K562 (cell line): ENCODE results near the gene CMBL. TPM values are rescaled to one million over a fixed set of nuclear protein-coding genes. Genes with fewer than 3 reads are reported as not detected.

Experiments used
- CBX5 ChIP-seq: IDR thresholded peaks from 2 replicates; pipeline ENCODE4 v1.6.1; 2014; ENCODE audit warnings: low read depth, borderline replicate concordance
- DMBX1 ChIP-seq: fragments of 250-450 bp; sonication (Bioruptor Pico); IDR thresholded peaks from 2 replicates; pipeline ENCODE4 v1.8.0; 2022; ENCODE audit warnings: inconsistent platforms, mild to moderate bottlenecking, moderate library complexity, borderline replicate concordance
- ETS2 ChIP-seq: IDR thresholded peaks from 2 replicates; pipeline ENCODE4 v1.6.1; 2016; ENCODE audit warnings: borderline replicate concordance, missing genetic modification characterization, mild to moderate bottlenecking, moderate library complexity, missing compliant biosample characterization; ENCODE audit not compliant: poor library complexity, severe bottlenecking
- RFX7 ChIP-seq: fragments of 250-450 bp; sonication (Bioruptor Pico); IDR thresholded peaks from 2 replicates; pipeline ENCODE4 v1.5.1; 2021; ENCODE audit warnings: mild to moderate bottlenecking
- SMARCE1 ChIP-seq: fragments of 450-650 bp; IDR thresholded peaks from 2 replicates; pipeline ENCODE4 v1.7.1; 2016; ENCODE audit warnings: mild to moderate bottlenecking
- polyA plus RNA-seq, 8 experiments: library from polyadenylated mRNA; depleted of rRNA in 4 of 8; stranded (reverse) in 5 of 8; unstranded in 3 of 8; fragments of >200 nt; fragmentation: Nextera tagmentation in 2 of 8; fragmentation: Illumina TruSeq in 1 of 8; extraction: Ambion mirVana in 2 of 8; extraction: Trizol in 1 of 8; gene quantifications; 2 replicates each; pipeline versions ENCODE4 v1.2.1 to v1.2.3, GENCODE V29; 2011 to 2014; ENCODE audit warnings: inconsistent platforms in 1 of 8, missing spikeins in 1 of 8
- total RNA-seq, 7 experiments: library from RNA; depleted of rRNA in 6 of 7; stranded (reverse); fragments of >200 nt in 6 of 7; fragmentation: Illumina TruSeq in 2 of 7; extraction: Trizol in 2 of 7; gene quantifications; 2 replicates each; pipeline versions ENCODE4 v1.2.1 to v1.2.3, GENCODE V29; 2011 to 2021; ENCODE audit warnings: low replicate concordance in 1 of 7
- TF ChIP-seq, protein P1 (sequence below): fragments of 450-650 bp; IDR thresholded peaks from 2 replicates; pipeline ENCODE4 v1.6.1; 2016; ENCODE audit warnings: mild to moderate bottlenecking, moderate library complexity

CMBL gene
- total and polyA plus RNA-seq, 9 of the 15 experiments (the other 6 are each of a cell fraction or from before 2014, with no cell fraction given) = 22.6 to 192 (median 71.1) TPM

DNA sequence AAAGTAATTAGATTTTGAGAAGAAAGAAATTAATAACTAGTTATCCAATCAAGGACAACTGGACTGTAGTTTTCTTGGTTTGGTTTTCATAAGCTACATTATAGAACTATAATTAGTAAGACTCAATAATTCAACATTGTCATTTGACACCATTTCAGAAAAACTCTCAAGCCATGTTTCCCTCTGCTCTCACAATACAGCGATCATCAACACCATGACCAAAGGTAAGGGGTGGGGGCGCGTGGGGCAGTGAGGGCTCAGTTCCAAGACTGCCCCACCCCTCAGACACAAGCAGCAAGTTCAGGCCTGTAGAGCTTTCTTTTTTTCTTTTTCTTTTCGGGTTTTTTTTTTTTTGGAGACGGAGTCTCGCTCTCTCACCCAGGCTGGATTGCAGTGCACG is 6.4 kb downstream of the CMBL start (continued):
- TF ChIP-seq, protein P1, sequence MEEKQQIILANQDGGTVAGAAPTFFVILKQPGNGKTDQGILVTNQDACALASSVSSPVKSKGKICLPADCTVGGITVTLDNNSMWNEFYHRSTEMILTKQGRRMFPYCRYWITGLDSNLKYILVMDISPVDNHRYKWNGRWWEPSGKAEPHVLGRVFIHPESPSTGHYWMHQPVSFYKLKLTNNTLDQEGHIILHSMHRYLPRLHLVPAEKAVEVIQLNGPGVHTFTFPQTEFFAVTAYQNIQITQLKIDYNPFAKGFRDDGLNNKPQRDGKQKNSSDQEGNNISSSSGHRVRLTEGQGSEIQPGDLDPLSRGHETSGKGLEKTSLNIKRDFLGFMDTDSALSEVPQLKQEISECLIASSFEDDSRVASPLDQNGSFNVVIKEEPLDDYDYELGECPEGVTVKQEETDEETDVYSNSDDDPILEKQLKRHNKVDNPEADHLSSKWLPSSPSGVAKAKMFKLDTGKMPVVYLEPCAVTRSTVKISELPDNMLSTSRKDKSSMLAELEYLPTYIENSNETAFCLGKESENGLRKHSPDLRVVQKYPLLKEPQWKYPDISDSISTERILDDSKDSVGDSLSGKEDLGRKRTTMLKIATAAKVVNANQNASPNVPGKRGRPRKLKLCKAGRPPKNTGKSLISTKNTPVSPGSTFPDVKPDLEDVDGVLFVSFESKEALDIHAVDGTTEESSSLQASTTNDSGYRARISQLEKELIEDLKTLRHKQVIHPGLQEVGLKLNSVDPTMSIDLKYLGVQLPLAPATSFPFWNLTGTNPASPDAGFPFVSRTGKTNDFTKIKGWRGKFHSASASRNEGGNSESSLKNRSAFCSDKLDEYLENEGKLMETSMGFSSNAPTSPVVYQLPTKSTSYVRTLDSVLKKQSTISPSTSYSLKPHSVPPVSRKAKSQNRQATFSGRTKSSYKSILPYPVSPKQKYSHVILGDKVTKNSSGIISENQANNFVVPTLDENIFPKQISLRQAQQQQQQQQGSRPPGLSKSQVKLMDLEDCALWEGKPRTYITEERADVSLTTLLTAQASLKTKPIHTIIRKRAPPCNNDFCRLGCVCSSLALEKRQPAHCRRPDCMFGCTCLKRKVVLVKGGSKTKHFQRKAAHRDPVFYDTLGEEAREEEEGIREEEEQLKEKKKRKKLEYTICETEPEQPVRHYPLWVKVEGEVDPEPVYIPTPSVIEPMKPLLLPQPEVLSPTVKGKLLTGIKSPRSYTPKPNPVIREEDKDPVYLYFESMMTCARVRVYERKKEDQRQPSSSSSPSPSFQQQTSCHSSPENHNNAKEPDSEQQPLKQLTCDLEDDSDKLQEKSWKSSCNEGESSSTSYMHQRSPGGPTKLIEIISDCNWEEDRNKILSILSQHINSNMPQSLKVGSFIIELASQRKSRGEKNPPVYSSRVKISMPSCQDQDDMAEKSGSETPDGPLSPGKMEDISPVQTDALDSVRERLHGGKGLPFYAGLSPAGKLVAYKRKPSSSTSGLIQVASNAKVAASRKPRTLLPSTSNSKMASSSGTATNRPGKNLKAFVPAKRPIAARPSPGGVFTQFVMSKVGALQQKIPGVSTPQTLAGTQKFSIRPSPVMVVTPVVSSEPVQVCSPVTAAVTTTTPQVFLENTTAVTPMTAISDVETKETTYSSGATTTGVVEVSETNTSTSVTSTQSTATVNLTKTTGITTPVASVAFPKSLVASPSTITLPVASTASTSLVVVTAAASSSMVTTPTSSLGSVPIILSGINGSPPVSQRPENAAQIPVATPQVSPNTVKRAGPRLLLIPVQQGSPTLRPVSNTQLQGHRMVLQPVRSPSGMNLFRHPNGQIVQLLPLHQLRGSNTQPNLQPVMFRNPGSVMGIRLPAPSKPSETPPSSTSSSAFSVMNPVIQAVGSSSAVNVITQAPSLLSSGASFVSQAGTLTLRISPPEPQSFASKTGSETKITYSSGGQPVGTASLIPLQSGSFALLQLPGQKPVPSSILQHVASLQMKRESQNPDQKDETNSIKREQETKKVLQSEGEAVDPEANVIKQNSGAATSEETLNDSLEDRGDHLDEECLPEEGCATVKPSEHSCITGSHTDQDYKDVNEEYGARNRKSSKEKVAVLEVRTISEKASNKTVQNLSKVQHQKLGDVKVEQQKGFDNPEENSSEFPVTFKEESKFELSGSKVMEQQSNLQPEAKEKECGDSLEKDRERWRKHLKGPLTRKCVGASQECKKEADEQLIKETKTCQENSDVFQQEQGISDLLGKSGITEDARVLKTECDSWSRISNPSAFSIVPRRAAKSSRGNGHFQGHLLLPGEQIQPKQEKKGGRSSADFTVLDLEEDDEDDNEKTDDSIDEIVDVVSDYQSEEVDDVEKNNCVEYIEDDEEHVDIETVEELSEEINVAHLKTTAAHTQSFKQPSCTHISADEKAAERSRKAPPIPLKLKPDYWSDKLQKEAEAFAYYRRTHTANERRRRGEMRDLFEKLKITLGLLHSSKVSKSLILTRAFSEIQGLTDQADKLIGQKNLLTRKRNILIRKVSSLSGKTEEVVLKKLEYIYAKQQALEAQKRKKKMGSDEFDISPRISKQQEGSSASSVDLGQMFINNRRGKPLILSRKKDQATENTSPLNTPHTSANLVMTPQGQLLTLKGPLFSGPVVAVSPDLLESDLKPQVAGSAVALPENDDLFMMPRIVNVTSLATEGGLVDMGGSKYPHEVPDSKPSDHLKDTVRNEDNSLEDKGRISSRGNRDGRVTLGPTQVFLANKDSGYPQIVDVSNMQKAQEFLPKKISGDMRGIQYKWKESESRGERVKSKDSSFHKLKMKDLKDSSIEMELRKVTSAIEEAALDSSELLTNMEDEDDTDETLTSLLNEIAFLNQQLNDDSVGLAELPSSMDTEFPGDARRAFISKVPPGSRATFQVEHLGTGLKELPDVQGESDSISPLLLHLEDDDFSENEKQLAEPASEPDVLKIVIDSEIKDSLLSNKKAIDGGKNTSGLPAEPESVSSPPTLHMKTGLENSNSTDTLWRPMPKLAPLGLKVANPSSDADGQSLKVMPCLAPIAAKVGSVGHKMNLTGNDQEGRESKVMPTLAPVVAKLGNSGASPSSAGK = no peak
- TF ChIP-seq SMARCE1 (0 out of 2 replicates have a peak, but pooled peaks have one; percentile 48), CBX5 (no peak), RFX7 (CRISPR knock-in tag) (no peak), DMBX1 (peak; percentile 53; the same call in 1 of the 2 replicates), ETS2 (no peak)
